Heart left ventricle (tissue), 16 donors: ENCODE results near the gene HEMGN. TPM values are rescaled to one million over a fixed set of nuclear protein-coding genes. Genes with fewer than 3 reads are reported as not detected.
"Not testable (repeated sequence)": the region's sequence is repeated elsewhere in the genome, so short reads cannot be mapped to it uniquely, and the experiment has no call there.

Experiments
- ATAC-seq, 4 donors: fragments of 200-7000 bp; cut with Tn5 transposase; one replicate each; pipeline ENCODE4 v1.9.1; 2020 to 2022; ENCODE audit warnings: moderate library complexity in 4 of 4, mild to moderate bottlenecking in 3 of 4, moderate number of reproducible peaks in 1 of 4
- DNase-seq, 5 donors: peaks; one replicate each; pipeline ENCODE4 v3.0.0-alpha.2; 2020
- H3K27ac ChIP-seq, 12 donors: fragments of 200-600 bp; sonication (generic) in 4 of 12; one replicate each; pipeline versions ENCODE4 v1.5.0 to v1.8.0; 2016 to 2022; ENCODE audit warnings: mild to moderate bottlenecking in 2 of 12
- H3K27me3 ChIP-seq, 9 donors: fragments of 200-600 bp; sonication (generic) in 2 of 9; one replicate each; pipeline versions ENCODE4 v1.5.1 to v1.8.0; 2016 to 2022; ENCODE audit warnings: mild to moderate bottlenecking in 3 of 9
- H3K36me3 ChIP-seq, 9 donors: fragments of 200-600 bp; sonication (generic) in 2 of 9; one replicate each; pipeline versions ENCODE4 v1.5.0 to v1.8.0; 2018 to 2022; ENCODE audit warnings: mild to moderate bottlenecking in 2 of 9
- H3K4me1 ChIP-seq, 12 donors: fragments of 200-600 bp; sonication (generic) in 4 of 12; one replicate each; pipeline versions ENCODE4 v1.5.0 to v1.8.0; 2016 to 2022; ENCODE audit warnings: mild to moderate bottlenecking in 3 of 12
- H3K4me3 ChIP-seq, 12 donors: fragments of 200-600 bp; sonication (generic) in 4 of 12; one replicate each; pipeline versions ENCODE4 v1.5.0 to v1.8.0; 2017 to 2022; ENCODE audit warnings: mild to moderate bottlenecking in 9 of 12, moderate library complexity in 4 of 12
- H3K9me3 ChIP-seq, 12 donors: fragments of 200-600 bp; sonication (generic) in 4 of 12; one replicate each; pipeline versions ENCODE4 v1.5.0 to v1.8.0; 2016 to 2022; ENCODE audit warnings: mild to moderate bottlenecking in 1 of 12
- CTCF ChIP-seq, 12 donors: fragments of 200-600 bp; sonication (generic) in 4 of 12; IDR thresholded peaks; one replicate each; pipeline versions ENCODE4 v1.5.0 to v1.8.0; 2018 to 2022; ENCODE audit warnings: antibody characterized with exemption in 12 of 12, mild to moderate bottlenecking in 5 of 12
- POLR2A ChIP-seq, 2 donors: fragments of 450-650 bp; IDR thresholded peaks; one replicate each; pipeline ENCODE4 v1.6.1; 2017; ENCODE audit warnings: antibody characterized with exemption in 2 of 2, mild to moderate bottlenecking in 2 of 2, moderate library complexity in 2 of 2
- WGBS, 4 donors: extraction: QIAGEN DNeasy Blood & Tissue Kit in 2 of 4; methylation state at CpG; one replicate each; pipeline versions ENCODE4 v1.1.5 to v1.1.7; 2013 to 2018; 5-methylcytosine and 5-hydroxymethylcytosine counted together
- intact Hi-C, 10 donors: fragments of 100-400 bp; cut with DNase I; formaldehyde crosslinking; loops; one replicate each; pipeline versions ENCODE4 v1.11.1 to v1.14.2; 2022
- polyA plus RNA-seq, 2 donors: library from polyadenylated mRNA; stranded (reverse); fragments of 200-250 nt; gene quantifications; one replicate each; pipeline ENCODE4 v1.2.3, GENCODE V29; 2013
- total RNA-seq, 9 donors: library from RNA; depleted of rRNA in 2 of 9; stranded (reverse); fragments of >200 nt in 2 of 9; fragmentation: NEBNext Ultra II Directional in 3 of 9; extraction: Animal tissue kit (Norgen Biotek cat#: 25700) in 3 of 9; gene quantifications; one replicate each; pipeline versions ENCODE4 v1.1.0 to v1.2.4, GENCODE V29; 2016 to 2023
- donor health status: ischemic (EF 13 %, LVEDD 7.1; RV severe dilation, severe dysfunction).
- donor health status: healthy with polysubstance abuse.
- donor health status: DM: no; HTN: yes; CAD: no.
- donor health status: DM: no; HTN: no; CAD: no.
- donor health status: ischemic (EF 25% LVEDD 6.9; RV normal size, moderate dysfunction).
- donor health status: ischemic (EF 25% LVEDD 5.7; RV mildly dilated, moderate dysfunction).
- donor health status: healthy.
- donor health status: DM: yes; HTN: yes; CAD: no.
- donor health status: ischemic (EF 35%, LVEDD 5.7; RV mildly dilated, moderate dysfunction).
- donor health status: nonischemic (EF 11% LVEDD 7.7; RV severe dilation, severe dysfunction).
- donor health status: DM: yes; HTN: yes; CAD: no.
- donor health status: PGD.
- donor health status: ischemic (EF 29% LVEDD 5.4; RV normal size, mild dysfunction).
- donor health status: nonischemic (EF 23%, LVEDD 6.1; RV moderate dilation, normal function).

Gene HEMGN
- total and polyA plus RNA-seq, 11 donors: 0.23 to 0.40 TPM; not detected in 9

DNA sequence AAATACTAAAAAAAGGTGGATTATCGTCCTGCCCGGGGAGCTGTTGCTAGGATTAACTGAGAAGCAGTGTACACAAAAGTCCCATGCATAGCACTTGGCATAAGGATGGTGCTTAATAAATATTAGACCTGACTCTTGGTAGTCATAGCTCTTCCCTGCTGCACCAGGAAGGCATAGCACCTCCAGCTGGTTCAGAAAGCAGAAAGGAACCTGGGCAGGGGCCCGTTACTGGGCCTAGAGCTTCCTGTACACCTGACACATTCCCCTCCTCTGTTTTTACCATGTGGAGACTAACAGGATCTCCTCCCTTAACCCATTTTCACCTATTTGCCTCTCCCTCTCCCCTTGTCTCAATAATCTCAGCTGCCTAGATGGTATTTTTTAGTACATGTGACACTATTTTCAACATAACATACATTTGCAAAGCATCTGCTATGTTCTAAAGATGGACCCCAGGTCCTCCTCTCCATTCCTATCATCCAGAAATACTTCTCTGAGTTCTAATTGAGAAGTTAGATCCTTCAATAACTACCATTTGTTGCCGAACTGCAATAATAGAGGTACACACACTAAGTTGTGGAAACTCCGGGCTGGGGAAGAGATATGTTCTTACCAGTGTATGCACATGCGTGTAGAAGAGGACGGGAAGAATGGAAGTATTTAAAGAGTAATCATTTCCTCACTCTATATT, 42.0 kb upstream of the HEMGN start:
- WGBS, 4 donors: 71 to 86% (median 79%) methylated on average over 7 of the region's 7 CpGs

DNA sequence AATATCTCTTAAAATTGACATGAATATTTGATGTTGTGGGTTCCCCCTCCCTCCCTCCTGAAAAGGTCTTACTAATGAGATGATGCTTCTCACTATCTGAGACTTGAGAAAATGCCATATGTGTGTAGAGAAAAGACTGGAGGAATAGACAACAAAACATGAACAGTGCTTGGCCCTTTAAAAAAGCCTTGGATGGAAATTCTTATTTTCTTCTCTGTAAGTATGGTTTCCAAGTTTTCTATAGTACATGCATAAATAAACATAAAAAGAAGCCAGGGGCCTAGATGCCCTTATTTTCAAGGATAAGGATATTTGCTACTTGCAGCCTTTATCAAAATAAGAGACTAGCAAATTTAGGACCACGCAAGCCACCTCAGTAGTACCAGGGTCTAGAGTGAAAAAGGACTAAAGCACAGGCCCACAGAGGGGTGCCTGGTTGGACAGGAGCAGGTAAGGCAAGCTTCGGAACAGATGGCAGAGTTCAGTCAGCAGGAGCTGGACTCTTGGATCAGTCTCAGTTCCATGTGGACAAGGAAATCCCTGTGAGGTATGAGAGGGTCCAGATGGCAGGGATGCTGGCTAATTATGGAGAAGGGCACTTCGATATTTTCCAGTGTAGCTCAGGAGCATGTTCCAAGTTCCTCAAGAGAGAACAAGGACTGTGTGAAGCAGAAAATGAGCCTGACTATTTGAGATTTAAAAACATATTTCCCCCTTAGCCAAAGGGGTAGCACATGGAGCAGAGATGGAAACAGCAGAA, 40.6 kb upstream of the HEMGN start:
- peaks cover 0 to 3% (median 0%) of the 10 kb centered on the region in 12 donors for H3K9me3 ChIP-seq
- DNase-seq (no peak), ATAC-seq (no peak)
- H3K36me3 ChIP-seq: no peaks in the 10 kb centered on the region
- intact Hi-C loops: loop anchor here in 1 of 10 donors (5.0 kb wide), 1 partner anchor 51 kb away; no protein-coding TSS in a partner anchor
- H3K27me3 ChIP-seq: no peaks in the 10 kb centered on the region
- peaks cover 0 to 27% (median 20%) of the 10 kb centered on the region in 12 donors for H3K4me1 ChIP-seq
- 79 to 90% (median 82%) methylated on average over 3 of the region's 3 CpGs for WGBS, 4 donors
- TF ChIP-seq POLR2A (IDR thresholded peaks at IDR 0.05): no peak
- H3K4me3 ChIP-seq: no peak overlapping the region
- no peak overlapping the region for H3K27ac ChIP-seq

More for the DNA sequence above, 42.0 kb upstream of the HEMGN start:
- H3K4me3 ChIP-seq: no peak overlapping the region
- no peak for ATAC-seq
- H3K9me3 ChIP-seq: no peaks in the 10 kb centered on the region
- no peaks in the 10 kb centered on the region for H3K36me3 ChIP-seq
- intact Hi-C loops: loop anchor here in 8 of 10 donors (5.0 to 10.0 kb wide), 9 partner anchors 37 to 348 kb away; partner anchors contain the start of genes NANS (in 4 of the 8), TRMO (in 4 of the 8), TBC1D2 (in 3 of the 8) and NCBP1 (in 2 of the 8)
- peak overlapping the region in 3 of 12 donors; percentile 70 to 99 (median 74) for H3K27ac ChIP-seq
- DNase-seq: no peak
- peaks cover 0 to 27% (median 20%) of the 10 kb centered on the region in 12 donors for H3K4me1 ChIP-seq
- no peak for TF ChIP-seq POLR2A (IDR thresholded peaks at IDR 0.05)
- TF ChIP-seq CTCF (IDR thresholded peaks at IDR 0.05): no peak
- no peaks in the 10 kb centered on the region for H3K27me3 ChIP-seq

DNA sequence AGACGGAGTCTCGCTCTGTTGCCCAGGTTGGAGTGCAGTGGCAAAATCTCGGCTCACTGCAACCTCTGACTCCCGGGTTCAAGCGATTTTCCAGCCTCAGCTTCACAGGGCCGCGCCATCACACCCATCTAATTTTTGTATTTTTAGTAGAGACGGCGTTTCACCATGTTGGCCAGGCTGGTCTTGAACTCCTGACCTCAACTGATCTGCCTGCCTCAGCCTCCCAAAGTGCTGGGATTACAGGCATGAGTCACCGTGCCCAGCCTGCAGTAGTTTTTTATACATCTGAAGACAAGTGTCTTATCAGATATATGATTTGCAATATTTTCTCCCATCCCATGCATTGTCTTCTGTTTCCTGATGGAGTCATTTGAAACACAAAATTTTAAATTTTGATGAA, 38.7 kb upstream of the HEMGN start:
- H3K27me3 ChIP-seq, H3K4me3 ChIP-seq, H3K9me3 ChIP-seq, ATAC-seq, H3K36me3 ChIP-seq, DNase-seq, H3K27ac ChIP-seq: not testable (repeated sequence)
- peaks cover 0 to 18% (median 11%) of the 10 kb centered on the region in 12 donors for H3K4me1 ChIP-seq
- intact Hi-C loops: loop anchor here in 1 of 10 donors (5.0 kb wide), 1 partner anchor 49 kb away; no protein-coding TSS in a partner anchor
- WGBS, 4 donors: 88 to 93% (median 91%) methylated on average over 10 of the region's 10 CpGs

DNA sequence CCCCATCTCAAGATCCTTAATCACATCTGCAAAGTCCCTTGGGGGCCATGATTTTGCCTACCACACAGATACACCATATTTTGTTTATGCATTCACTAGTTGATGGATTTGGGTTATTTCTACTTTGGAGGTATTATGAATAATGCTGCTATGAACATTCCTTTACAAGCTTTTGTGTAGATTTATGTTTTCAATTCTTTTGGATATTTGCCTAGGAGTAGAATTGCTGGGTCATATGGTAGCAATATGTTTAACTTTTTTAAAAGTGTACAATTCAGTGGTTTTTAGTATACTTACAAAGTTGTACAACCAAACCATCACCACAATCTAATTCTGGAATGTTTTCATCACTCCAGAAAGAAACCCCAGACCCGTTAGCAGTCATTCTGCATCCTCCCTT, 37.4 kb upstream of the HEMGN start:
- no peaks in the 10 kb centered on the region for H3K36me3 ChIP-seq
- peaks cover 0 to 9% (median 0%) of the 10 kb centered on the region in 9 donors for H3K27me3 ChIP-seq
- H3K4me1 ChIP-seq: peaks cover 0 to 7% (median under 1%) of the 10 kb centered on the region in 12 donors
- DNase-seq (no peak), ATAC-seq (no peak)
- intact Hi-C loops: loop anchor here in 1 of 10 donors (5.0 kb wide), 1 partner anchor 48 kb away; no protein-coding TSS in a partner anchor
- H3K9me3 ChIP-seq: peaks cover 0 to 3% (median 0%) of the 10 kb centered on the region in 12 donors
- H3K27ac ChIP-seq: no peak overlapping the region
- H3K4me3 ChIP-seq: no peak overlapping the region
- WGBS, 4 donors: 70 to 78% (median 73%) methylated on average over 1 of the region's 1 CpG
- TF ChIP-seq POLR2A (IDR thresholded peaks at IDR 0.05): no peak
- no peak for TF ChIP-seq CTCF (IDR thresholded peaks at IDR 0.05)

DNA sequence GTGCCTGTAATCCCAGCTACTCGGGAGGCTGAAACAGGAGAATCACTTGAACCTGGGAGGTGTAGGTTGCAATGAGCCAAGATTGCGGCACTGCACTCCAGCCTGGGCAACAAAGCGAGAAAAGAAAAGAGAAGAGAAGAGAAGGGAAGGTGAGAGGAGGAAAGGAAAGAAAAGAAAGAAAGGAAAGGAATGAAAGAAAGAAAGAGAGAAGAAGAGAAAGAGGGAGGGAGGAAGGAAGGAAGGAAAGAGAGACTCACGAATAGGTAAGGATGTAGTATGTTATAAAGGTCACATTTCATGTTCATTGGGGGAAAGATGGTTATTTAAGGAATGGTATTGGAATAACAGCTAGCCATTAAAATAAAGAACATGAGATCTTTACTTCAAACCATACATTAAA, 34.8 kb upstream of the HEMGN start:
- Histone ChIP-seq H3K27me3 (peaks cover 0 to 12% (median 0%) of the 10 kb centered on the region in 9 donors), H3K9me3 (peaks cover 0 to 3% (median 0%) of the 10 kb centered on the region in 12 donors), H3K36me3 (no peaks in the 10 kb centered on the region), H3K4me1 (no peaks in the 10 kb centered on the region), H3K27ac (no peak overlapping the region), H3K4me3 (no peak overlapping the region)
- ATAC-seq (no peak), DNase-seq (no peak)
- 85% methylated on average over 4 of the region's 4 CpGs for WGBS, 4 donors
- TF ChIP-seq POLR2A (IDR thresholded peaks at IDR 0.05) (no peak), CTCF (IDR thresholded peaks at IDR 0.05) (no peak)
- intact Hi-C loops: no loop called here
